HuH-7.5 (cell line): Measurements from ENCODE around the gene TRMT61B.

Experiments
- DNase-seq: peaks from one replicate; pipeline ENCODE4 v3.0.0; 2011; ENCODE audit warnings: low spot score

TRMT61B gene

DNA sequence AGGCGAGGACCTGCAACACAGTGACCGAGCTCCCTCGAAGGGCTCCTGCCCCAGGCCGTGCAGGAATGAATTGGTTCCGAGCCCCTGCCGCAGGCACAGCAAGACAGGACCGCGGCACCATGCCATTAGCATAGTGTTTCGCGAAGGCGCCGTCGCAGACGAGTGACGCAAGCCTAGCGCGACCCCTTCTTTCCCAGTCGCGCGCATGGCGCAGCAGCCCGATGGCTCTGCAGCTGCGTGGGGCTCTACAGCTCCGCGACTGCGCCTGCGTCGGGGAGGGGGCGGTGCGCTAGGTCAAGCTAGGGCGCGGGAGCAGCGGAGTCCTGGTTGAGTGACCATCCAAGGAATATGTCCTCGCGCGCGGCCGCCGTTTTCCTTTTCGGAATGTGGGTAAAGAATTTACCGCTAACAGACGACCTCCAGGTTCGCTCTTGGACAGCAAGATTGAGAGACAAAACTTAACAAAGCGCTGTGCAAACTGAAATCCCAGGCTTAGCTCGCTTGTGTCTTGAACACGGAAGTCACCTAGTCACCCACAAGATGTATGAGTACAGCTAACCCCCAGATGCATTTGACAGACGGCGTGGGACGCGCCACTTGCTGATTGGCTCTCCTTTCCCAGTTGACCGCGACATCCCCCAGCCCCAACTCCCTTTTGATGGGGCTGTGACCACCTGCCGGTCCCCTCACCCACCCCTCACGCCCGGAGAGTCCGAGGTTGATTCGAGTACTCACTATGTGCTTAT, at the start of gene TRMT61B:
Gene TRMT61B, minus strand, starts transcription at position 164 of the 746 bp plus-strand sequence. Its CDS starts 32 bp downstream, at position 132.
- DNase-seq: peak; percentile 83

DNA sequence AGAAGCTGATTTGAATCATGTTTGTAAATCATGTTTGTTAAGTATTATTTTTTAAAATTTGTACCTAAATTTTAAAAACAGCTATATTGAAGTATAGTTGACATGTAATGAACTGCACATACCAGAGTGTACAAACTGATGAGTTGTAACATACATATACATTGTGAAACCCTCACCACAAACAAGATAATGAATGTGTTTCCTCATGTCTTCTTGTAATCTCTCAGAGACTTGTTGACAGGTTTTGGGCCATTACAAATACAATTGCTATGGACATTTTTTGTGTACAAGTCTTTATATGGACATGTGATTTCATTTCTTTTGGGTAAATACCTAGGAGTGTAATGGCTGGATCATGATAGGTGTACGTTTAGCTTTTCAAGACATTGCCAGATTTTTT, 45.8 kb upstream of the TRMT61B start:
- DNase-seq: no peak

DNA sequence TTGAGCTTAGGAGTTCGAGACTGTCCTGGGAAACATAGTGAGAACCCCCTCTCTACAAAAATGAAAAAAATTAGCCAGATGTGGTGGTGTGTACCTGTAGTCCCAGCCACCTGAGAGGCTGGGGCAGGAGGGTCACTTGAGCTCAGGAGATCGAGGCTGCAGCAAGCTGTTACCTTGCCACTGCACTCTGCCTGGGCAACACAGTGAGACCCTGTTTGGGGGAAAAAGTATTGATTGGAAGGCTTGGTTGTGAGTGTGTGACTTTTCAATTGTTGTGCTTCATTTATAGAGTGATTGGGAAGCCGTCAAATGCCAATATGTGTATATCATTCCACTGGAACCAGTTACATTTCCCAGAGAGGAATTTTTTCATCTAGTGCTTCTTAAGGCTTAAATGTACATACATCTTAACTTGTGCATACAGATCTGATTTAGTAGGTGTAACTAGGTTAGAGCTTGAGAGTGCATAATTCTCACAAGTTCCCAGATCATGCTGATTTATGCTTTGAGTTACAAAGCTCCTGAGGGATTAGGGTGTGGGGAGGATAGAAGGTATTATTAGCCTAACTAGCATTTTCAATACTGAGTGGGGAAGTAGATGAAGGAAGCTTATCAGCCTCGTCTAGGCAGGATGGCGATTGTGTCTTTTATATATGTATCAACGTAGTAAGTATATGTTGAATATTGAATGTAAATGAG, 39.7 kb upstream of the TRMT61B start:
- no peak for DNase-seq

DNA sequence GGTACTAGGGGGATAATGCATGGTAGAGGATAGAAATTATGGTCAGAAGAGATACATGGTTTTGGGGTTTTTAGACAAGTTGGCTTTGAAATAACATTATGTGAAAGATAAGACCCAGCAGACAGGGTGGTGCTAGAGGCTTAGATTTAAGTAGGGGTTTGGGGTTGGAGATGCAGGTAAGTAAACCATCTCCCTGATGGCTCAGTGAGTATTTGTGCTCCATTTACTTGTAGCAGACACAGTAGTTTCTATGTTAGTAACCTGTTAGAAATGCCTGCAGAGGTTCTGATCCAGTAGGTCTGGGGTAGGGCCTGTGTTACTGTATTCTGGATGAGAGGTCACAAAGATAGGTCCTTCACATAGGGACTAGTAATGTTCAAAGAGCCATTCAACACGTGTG, 38.1 kb upstream of the TRMT61B start:
- no peak for DNase-seq

DNA sequence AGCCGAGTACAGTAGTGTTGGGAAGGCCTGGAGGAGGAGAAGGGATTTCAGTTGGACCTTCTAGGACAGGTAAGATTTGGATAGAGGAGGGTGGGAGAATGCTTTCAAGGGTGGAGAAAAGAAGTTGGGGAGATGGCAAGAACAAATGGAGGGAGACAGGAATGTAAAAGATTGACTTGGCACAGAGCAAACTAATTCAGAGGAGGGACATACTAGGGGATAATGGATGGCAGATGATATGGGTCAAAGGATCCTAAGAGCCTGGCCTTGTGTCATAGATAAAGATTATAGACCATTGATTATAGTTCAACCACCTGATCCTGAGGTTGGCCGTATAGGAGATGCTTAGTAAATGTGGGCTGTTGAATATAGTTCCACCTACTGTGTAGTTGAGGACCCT, 36.7 kb upstream of the TRMT61B start:
- no peak for DNase-seq

DNA sequence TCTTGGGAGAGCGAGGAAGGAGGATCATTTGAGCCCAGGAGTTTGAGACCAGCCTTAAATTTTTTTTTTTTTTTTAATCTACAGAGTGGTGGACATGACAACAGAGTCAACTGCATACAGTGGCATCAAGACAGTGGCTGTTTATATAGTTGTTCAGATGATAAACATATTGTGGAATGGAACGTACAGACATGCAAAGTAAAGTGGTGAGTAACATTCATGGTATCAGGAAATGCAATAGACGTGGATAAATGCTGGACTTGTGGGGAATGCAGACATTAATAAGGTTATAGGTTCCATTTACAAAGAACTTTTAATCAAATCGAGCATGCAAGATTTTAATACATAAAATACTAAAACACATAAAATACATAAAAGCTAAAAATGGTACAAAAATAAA, 36.3 kb upstream of the TRMT61B start:
- DNase-seq: no peak

GRCh38 chr2:28905533-28905932, 35.4 kb upstream of the TRMT61B start:
- no peak for DNase-seq

DNA sequence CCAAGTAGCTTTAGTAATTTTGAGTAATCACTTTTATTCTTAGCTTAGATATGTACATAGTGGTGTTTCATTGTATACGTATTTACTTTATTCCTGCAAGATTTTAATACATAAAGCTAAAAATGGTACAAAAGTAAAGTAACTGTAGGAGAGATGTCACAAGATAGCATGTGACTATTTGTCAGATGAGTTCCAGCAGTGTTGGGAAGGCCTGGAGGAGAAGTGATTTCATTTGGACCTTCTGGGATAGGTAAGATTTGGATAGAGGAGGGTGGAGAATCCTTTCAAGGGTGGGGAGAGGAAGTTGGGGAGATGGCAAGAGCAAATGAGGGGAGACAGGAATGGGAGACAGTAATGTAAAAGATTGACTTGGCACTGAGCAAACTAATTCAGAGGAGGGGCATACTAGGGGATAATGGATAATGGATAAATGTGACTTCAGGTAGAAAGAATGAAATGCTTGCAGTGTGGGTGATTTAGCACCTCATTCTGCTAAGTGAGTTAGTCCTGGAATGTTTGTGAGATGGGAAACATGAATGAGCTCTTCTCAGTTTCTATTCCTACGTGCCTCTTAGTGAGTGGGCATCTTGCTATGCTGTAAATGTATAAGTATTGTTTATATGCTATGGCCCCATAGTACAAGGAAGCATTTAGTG, 34.8 kb upstream of the TRMT61B start:
- no peak for DNase-seq

DNA sequence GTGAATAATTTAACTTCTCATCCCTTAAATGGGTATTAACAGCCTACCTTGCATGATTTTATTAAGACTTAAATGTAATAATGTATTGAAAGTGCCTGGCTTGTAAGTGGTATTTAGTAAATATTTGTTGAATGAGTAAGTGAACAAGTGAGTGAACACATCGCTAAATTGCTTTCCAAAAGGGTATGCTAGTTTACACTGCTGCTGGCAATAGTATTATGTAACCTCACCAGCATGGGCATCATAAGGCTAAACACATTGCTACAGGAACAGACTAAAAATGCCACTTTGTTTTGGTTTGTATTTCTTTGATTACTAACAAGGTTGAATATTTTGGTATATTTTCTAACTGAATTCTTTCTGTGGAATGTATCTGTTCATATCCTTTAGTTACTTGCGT, 34.2 kb upstream of the TRMT61B start:
- DNase-seq: no peak

DNA sequence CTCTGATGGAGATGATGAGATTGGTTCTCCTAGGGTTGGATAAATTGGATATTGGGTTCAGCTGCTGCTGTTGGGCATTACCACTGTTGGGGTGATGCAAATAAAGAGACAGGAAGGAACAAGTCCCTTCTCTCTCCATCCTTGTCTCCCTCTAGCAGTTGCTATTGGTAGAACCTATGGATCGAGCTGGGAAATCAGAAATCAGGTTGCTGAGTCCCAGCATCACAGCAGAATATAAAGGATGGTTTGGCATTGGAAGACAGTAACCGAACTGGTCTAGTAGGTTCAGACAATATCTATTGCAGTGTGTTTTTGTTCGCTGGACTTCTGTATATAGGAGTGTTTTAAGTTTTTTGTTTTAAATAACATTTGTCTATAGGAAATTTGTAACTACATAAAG, 32.5 kb upstream of the TRMT61B start:
- DNase-seq: no peak

DNA sequence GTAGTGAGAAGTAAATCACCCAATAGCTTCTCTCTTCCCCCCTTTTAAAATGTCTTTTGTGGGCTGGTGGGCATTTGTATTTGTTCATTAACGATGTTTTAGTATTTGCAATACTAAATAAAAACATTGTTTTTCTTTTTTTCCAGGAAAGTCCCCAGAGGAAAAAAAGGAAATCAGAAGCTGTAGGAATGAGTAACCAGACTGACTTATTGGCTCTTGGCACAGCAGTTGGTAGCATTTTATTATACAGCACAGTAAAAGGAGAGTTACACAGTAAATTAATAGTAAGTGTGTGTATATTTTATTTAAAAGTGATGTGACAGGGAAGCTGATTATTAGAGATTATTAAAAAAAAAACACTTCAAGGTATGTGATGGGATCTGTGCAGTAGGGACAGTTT, 31.7 kb upstream of the TRMT61B start:
- no peak for DNase-seq

GRCh38 chr2:28901202-28901601, 31.1 kb upstream of the TRMT61B start:
- no peak for DNase-seq

- no peak for DNase-seq
These were observed 27.9 kb upstream of the TRMT61B start for GRCh38 chr2:28898048-28898447.

DNA sequence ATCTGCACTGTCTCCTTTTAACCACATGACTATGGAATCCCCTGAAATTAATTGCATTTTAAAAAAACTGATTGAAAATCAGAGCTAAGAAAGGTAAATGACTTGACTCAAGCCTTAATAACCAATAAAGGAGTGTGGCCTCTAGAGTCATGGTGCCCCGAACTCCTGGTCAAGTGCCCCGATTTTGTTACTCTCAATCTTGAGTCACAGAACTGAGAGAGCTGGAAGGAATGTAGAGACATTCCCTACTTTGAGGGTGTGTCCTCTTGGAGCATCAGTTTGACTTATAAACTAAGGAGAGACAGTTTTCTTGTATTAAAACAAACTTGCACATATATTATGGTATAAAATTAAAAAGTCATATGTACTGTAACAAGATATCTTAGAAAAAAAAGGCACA, 26.8 kb upstream of the TRMT61B start:
- no peak for DNase-seq

- peak; percentile 27 for DNase-seq
These were observed 25.2 kb upstream of the TRMT61B start for GRCh38 chr2:28895189-28895893.

GRCh38 chr2:28894470-28895188, 24.5 kb upstream of the TRMT61B start, which contains the start of gene WDR43:
Gene WDR43, plus strand, starts transcription at chr2:28894667. Its CDS starts 32 bp downstream, at chr2:28894699.
- peak; percentile 82 for DNase-seq

DNA sequence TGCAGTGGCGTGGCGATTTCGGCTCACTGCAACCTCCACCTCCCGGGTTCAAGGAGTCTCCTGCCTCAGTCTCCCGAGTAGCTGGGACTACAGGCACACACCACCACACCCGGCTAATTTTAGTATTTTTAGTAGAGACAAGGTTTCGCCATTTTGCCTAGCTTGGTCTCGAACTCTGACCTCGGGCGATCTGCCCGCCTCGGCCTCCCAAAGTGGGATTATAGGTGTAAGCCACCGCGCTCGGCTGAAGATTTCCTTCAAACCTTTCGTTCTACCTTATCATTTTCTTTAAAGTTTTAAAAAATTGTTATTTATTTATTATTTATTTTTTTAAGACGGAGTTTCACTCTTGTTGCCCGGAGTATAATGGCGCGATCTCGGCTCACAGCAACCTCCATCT, 23.4 kb upstream of the TRMT61B start:
- DNase-seq: no peak

GRCh38 chr2:28880193-28880592, 10.1 kb upstream of the TRMT61B start:
- DNase-seq: no peak

DNA sequence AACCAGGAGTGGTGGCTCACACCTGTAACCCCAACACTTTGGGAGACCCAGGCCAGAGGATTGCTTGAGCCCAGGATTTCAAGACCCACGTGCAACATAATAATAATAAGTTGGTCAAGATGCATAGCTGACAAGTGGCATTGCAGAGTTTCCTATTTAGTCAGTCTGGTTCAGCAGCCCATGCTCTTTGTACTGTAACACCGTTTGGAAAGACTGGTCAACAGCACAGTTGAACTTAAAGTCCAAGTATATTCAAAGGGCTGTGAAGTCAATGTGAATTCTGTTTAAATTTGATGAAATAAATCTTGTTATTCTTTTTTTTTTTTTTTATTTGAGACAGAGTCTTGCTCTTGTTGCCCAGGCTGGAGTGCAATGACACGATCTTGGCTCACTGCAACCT, 1.5 kb upstream of the TRMT61B start:
- DNase-seq: no peak

GRCh38 chr2:28869494-28870145, 489 bp downstream of the TRMT61B start:
- DNase-seq: no peak

- no peak for DNase-seq
These were observed 1.5 kb downstream of the TRMT61B start for GRCh38 chr2:28868611-28869010.
